HL-60/S4 treated with phorbol 12-myristate 13-acetate at 8.2 ng/mL for 4 days and 3 days (cell line): ENCODE results near the gene PCDHGA7.
"Not testable (repeated sequence)": the region's sequence is repeated elsewhere in the genome, so short reads cannot be mapped to it uniquely, and the experiment has no call there.

Source experiments
- in situ Hi-C: fragments of 300-500 bp; cut with MboI; formaldehyde crosslinking; loops from 2 replicates; pipeline ENCODE4 v1.15.0; 2022; ENCODE audit warnings: low sequenced_read_pairs

PCDHGA7 gene

DNA sequence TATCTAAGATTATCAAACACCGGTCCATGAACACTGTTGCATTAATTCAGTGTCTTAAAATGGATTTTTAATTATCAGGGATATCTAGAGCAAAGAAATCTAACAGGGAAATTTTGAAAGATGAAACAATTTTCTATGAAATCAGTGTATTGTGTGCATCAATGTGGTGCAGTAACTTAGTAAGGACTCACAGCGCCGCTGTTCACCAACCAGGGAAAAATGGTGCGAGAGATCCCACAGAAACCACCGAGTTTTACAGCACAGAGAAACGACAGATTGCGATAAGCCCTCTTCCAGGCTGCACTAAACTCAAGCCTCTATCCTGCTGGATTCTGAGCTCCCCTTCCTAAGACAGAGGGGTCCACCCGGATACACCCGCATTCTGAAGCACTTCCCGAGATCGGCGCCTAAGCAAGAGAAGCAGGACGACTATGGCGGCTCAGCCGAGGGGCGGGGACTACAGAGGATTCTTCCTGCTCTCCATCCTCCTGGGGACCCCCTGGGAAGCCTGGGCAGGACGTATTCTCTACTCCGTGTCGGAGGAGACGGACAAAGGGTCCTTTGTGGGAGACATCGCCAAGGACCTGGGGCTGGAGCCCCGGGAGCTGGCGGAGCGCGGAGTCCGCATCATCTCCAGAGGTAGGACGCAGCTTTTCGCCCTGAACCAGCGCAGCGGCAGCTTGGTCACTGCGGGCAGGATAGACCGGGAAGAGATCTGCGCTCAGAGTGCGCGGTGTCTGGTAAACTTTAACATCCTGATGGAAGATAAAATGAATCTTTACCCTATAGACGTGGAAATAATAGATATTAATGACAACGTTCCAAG lies at the start of gene PCDHGA7:
Gene PCDHGA7, plus strand, starts transcription at position 274 of the 826 bp plus-strand sequence. Its CDS starts 158 bp downstream, at position 432.
- in situ Hi-C loops, result no loop called here

DNA sequence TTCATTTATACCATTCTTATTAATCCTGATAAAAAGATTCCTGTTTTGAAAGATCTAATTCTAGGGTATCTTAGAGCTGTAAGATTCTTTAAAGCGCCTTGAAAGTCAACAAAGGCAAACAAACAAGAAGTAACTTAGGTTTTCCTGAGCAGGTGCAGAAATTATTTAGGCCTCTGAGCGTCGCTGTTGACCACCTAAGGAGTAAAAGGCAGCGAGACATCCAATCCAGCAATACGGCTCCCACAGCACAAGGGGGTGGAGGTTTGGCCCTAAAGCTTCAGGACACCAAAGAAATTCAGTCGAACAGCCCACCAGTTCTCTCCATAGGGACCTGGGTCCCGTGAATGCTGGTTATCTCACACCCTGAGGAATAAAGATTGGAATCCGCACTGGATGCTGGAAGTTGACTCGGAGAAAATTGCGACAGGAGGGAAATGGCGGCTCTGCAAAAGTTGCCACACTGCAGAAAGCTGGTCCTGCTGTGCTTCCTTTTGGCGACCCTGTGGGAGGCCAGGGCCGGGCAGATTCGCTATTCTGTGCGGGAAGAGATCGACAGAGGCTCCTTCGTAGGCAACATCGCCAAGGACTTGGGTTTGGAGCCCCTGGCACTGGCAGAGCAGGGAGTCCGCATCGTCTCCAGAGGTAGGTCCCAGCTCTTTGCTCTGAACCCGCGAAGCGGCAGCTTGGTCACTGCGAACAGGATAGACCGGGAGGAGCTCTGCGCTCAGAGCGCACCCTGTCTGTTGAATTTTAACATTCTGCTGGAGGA lies 43.8 kb upstream of the PCDHGA7 start, which contains the start of gene PCDHGA2:
Gene PCDHGA2, plus strand, starts transcription at position 223 of the 769 bp plus-strand sequence.
- in situ Hi-C loops, result no loop called here

DNA sequence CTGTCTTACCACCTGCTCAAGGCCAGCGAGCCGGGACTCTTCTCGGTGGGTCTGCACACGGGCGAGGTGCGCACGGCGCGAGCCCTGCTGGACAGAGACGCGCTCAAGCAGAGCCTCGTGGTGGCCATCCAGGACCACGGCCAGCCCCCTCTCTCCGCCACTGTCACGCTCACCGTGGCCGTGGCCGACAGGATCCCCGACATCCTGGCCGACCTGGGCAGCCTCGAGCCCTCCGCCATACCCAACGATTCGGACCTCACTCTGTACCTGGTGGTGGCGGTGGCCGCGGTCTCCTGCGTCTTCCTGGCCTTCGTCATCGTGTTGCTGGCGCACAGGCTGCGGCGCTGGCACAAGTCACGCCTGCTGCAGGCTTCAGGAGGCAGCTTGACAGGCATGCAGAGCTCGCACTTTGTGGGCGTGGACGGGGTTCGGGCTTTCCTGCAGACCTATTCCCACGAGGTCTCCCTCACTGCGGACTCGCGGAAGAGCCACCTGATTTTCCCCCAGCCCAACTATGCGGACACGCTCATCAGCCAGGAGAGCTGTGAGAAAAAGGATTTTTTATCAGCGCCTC lies 41.7 kb upstream of the PCDHGA7 start:
- in situ Hi-C loops, result not testable (repeated sequence)

DNA sequence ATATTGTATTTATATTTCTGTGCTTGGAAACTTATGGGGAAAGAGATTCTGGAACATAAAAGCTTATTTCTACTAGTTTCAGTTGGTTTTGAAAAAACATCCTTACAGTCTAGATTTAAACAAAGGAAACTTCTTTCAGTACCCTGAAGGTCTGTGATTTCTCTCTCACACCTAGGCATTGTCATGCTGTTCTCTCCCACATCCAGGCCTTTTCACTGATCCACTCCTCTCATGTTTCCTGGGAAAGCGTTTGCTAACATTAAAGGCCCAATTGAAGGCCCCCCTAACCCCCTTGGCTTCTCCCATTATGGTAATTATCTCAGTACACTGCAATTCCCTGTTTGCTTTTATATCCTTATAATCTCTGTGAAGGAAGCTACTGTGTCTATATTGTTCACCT lies 39.8 kb upstream of the PCDHGA7 start:
- in situ Hi-C loops, result no loop called here

DNA sequence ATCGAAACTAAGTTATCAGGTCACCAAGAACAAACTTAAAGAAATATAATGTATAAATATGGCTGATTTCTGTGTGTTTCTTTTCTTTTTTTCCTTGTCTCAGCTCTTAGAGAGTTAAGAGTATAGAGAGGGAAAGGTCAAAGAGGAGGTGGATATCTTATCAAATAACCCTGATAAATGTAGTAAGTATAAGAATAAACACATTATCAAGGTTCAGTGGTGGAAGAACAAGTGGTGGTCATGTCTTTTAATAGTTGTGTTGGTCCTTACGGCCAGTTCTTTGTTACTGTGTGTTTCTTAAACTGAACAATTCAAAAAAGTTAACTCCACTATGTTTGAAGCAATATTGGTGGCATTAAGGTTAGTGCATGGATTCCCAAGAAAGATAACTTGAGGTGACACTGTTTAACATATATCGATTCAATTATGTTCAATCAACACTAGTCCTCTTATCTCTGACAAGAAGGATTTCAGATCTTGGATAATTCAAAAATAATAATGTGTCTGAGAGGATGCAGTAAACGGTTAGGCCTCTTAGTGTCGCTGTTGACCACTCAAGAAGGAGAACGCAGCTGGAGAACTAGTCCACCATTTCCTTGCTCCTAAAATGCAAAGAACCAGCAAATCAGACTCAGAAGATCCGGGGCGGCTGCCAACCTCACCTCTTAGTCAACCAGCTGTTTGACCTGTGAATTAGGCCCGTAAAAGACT lies 39.1 kb upstream of the PCDHGA7 start, which contains the start of gene PCDHGA3:
Gene PCDHGA3, plus strand, starts transcription at position 588 of the 711 bp plus-strand sequence. CDS start 205 bp downstream, outside the sequence.
- in situ Hi-C loops, result no loop called here

GRCh38 chr5:141343953-141344463 lies 38.5 kb upstream of the PCDHGA7 start:
- in situ Hi-C loops, result no loop called here

- in situ Hi-C loops, result no loop called here
Measured at GRCh38 chr5:141345327-141345726, 37.2 kb upstream of the PCDHGA7 start.

DNA sequence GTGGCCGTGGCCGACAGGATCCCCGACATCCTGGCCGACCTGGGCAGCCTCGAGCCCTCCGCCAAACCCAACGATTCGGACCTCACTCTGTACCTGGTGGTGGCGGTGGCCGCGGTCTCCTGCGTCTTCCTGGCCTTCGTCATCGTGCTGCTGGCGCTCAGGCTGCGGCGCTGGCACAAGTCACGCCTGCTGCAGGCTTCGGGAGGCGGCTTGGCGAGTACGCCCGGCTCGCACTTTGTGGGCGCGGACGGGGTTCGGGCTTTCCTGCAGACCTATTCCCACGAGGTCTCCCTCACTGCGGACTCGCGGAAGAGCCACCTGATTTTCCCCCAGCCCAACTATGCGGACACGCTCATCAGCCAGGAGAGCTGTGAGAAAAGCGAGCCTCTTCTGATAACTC lies 36.5 kb upstream of the PCDHGA7 start:
- in situ Hi-C loops, result not testable (repeated sequence)

DNA sequence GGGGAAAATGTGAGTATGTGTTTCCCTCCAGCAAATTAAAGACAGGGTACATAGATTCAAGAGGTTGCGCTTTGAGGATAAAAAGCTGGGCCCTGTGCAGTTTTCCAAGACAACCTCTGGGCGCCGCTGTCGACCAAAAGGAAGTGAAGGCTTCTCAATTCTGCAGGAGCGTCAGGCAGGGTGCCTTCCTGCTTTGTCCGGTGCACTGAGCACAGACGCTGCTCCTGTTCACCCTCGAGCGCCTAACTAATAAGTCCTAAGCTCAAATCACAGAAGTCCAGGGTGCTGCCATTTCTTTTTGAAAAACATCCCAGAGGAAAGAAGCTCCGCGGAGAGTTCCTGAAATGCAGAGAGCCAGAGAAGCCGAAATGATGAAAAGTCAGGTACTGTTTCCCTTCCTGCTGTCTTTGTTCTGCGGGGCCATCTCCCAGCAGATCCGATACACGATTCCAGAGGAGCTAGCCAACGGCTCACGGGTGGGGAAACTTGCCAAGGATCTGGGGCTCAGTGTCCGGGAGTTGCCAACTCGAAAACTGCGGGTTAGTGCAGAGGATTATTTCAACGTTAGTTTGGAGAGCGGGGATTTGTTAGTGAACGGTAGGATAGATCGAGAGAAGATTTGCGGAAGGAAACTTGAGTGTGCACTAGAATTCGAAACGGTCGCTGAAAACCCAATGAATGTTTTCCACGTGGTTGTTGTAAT lies 32.5 kb upstream of the PCDHGA7 start, which contains the start of gene PCDHGB1:
Gene PCDHGB1, plus strand, starts transcription at position 183 of the 703 bp plus-strand sequence. Its CDS starts 162 bp downstream, at position 345.
- in situ Hi-C loops, result no loop called here

DNA sequence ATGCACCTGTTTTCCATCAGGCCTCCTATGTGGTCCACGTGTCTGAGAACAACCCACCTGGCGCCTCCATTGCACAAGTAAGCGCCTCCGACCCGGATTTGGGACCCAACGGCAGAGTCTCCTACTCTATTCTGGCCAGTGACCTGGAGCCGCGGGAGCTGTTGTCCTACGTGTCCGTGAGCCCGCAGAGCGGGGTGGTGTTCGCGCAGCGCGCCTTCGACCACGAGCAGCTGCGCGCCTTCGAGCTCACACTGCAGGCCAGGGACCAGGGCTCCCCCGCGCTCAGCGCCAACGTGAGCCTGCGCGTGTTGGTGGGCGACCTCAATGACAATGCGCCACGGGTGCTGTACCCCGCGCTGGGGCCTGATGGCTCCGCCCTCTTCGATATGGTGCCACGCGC lies 31.0 kb upstream of the PCDHGA7 start:
- in situ Hi-C loops, result no loop called here

GRCh38 chr5:141354900-141355469 lies 27.6 kb upstream of the PCDHGA7 start, which contains the start of gene PCDHGA4:
Gene PCDHGA4 (plus strand): TSS chr5:141355021. CDS start chr5:141355108, 87 bp downstream.
- in situ Hi-C loops, result no loop called here

- in situ Hi-C loops, result no loop called here
Measured at GRCh38 chr5:141355641-141356040, 26.9 kb upstream of the PCDHGA7 start.

GRCh38 chr5:141356133-141356532 lies 26.4 kb upstream of the PCDHGA7 start:
- in situ Hi-C loops, result no loop called here

GRCh38 chr5:141356950-141357349 lies 25.6 kb upstream of the PCDHGA7 start:
- in situ Hi-C loops, result no loop called here

GRCh38 chr5:141359790-141360426 lies 22.6 kb upstream of the PCDHGA7 start, which contains the start of gene PCDHGB2:
Gene PCDHGB2 (plus strand): TSS chr5:141359994. CDS start chr5:141360136, 142 bp downstream.
- in situ Hi-C loops, result no loop called here

DNA sequence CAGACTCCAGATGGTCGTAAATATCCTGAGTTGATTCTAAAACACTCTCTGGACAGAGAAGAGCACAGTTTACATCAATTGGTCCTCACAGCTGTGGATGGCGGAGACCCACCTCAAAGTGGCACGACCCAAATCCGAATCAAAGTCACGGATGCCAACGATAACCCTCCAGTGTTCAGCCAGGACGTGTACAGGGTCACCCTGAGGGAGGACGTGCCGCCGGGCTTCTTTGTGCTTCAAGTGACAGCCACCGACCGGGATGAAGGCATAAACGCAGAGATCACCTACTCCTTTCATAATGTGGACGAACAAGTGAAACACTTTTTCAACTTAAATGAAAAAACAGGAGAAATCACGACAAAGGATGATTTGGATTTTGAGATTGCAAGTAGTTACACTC lies 21.9 kb upstream of the PCDHGA7 start:
- in situ Hi-C loops, result no loop called here

GRCh38 chr5:141362719-141363118 lies 19.8 kb upstream of the PCDHGA7 start:
- in situ Hi-C loops, result no loop called here

GRCh38 chr5:141363952-141364660 lies 18.4 kb upstream of the PCDHGA7 start, which contains the start of gene PCDHGA5:
Gene PCDHGA5 (plus strand): TSS chr5:141364162. CDS start chr5:141364331, 169 bp downstream.
- in situ Hi-C loops, result no loop called here
